GM21737 (cell line): Measurements from ENCODE around the gene HSDL2.
"Not testable (repeated sequence)": the region's sequence is repeated elsewhere in the genome, so short reads cannot be mapped to it uniquely, and the experiment has no call there.

Experiments
- ATAC-seq: cut with Tn5 transposase; IDR thresholded peaks from one replicate; pipeline ENCODE4 v1.9.1; 2021; ENCODE audit warnings: mild to moderate bottlenecking, moderate library complexity; ENCODE audit not compliant: unreplicated experiment

Gene HSDL2

GRCh38 chr9:112365257-112365656 is 14.7 kb upstream of the HSDL2 start:
- not testable (repeated sequence) for ATAC-seq

- ATAC-seq: no peak
Observed at GRCh38 chr9:112366591-112366990, 13.3 kb upstream of the HSDL2 start.

- no peak for ATAC-seq
Observed at GRCh38 chr9:112367465-112367864, 12.4 kb upstream of the HSDL2 start.

- ATAC-seq: no peak
Observed at GRCh38 chr9:112369817-112370216, 10.1 kb upstream of the HSDL2 start.

- ATAC-seq: no peak
Observed at GRCh38 chr9:112371060-112371459, 8.8 kb upstream of the HSDL2 start.

- not testable (repeated sequence) for ATAC-seq
Observed at GRCh38 chr9:112373666-112374065, 6.2 kb upstream of the HSDL2 start.

GRCh38 chr9:112374232-112374631 is 5.7 kb upstream of the HSDL2 start:
- not testable (repeated sequence) for ATAC-seq

- ATAC-seq: no peak
Observed at GRCh38 chr9:112375361-112375760, 4.5 kb upstream of the HSDL2 start.

- ATAC-seq: no peak
Observed at GRCh38 chr9:112377087-112377486, 2.8 kb upstream of the HSDL2 start.

- no peak for ATAC-seq
Observed at GRCh38 chr9:112377684-112378327, 2.1 kb upstream of the HSDL2 start.

GRCh38 chr9:112378328-112379176 is 1.4 kb upstream of the HSDL2 start:
- ATAC-seq: no peak

GRCh38 chr9:112379177-112380101 is 469 bp upstream of the HSDL2 start:
- peak; percentile 81 for ATAC-seq

- ATAC-seq: no peak
Observed at GRCh38 chr9:112380825-112381221, 915 bp downstream of the HSDL2 start.

- ATAC-seq: no peak
Observed at GRCh38 chr9:112382066-112382465, 2.2 kb downstream of the HSDL2 start.

GRCh38 chr9:112382501-112383364 is 2.8 kb downstream of the HSDL2 start:
- no peak for ATAC-seq

- ATAC-seq: no peak
Observed at GRCh38 chr9:112384219-112384618, 4.3 kb downstream of the HSDL2 start.

- ATAC-seq: no peak
Observed at GRCh38 chr9:112384690-112385089, 4.8 kb downstream of the HSDL2 start.

- no peak for ATAC-seq
Observed at GRCh38 chr9:112387115-112387514, 7.2 kb downstream of the HSDL2 start.

- ATAC-seq: not testable (repeated sequence)
Observed at GRCh38 chr9:112389897-112390296, 10.0 kb downstream of the HSDL2 start.

GRCh38 chr9:112391936-112392560 is 12.1 kb downstream of the HSDL2 start:
- ATAC-seq: not testable (repeated sequence)
